GM12874 (cell line): ENCODE measurements around the gene USP54.

ENCODE experiments used
- CTCF ChIP-seq: IDR thresholded peaks from 2 replicates; pipeline ENCODE4 v1.5.1; 2011; ENCODE audit warnings: low read depth, mild to moderate bottlenecking, control low read depth, low read length, moderate library complexity; ENCODE audit not compliant: insufficient read depth

USP54 gene

GRCh38 chr10:73597346-73597745 is 6.2 kb upstream of the USP54 start:
- no peak for TF ChIP-seq CTCF

GRCh38 chr10:73593812-73594211 is 2.7 kb upstream of the USP54 start:
- no peak for TF ChIP-seq CTCF

- TF ChIP-seq CTCF: no peak
Measured at GRCh38 chr10:73593110-73593509, 2.0 kb upstream of the USP54 start.

GRCh38 chr10:73591935-73592699 is 975 bp upstream of the USP54 start:
- TF ChIP-seq CTCF: no peak

- TF ChIP-seq CTCF: no peak
Measured at GRCh38 chr10:73589563-73590126, 1.5 kb downstream of the USP54 start.

GRCh38 chr10:73588656-73589055 is 2.5 kb downstream of the USP54 start:
- no peak for TF ChIP-seq CTCF

GRCh38 chr10:73586583-73586984 is 4.6 kb downstream of the USP54 start:
- TF ChIP-seq CTCF: no peak
